Osteocyte (in vitro differentiated cells): Measurements from ENCODE around the gene PIP5K1B. TPM values are rescaled to one million over a fixed set of nuclear protein-coding genes. Genes with fewer than 3 reads are reported as not detected.

Experiments
- DNase-seq: peaks from one replicate; pipeline ENCODE4 v3.0.0; 2021; ENCODE audit warnings: mixed read lengths; ENCODE audit not compliant: unreplicated experiment; ENCODE audit errors: extremely low spot score
- H3K27ac Mint-ChIP-seq: one replicate; pipeline ENCODE4 v1.8.0; 2021; ENCODE audit warnings: mild to moderate bottlenecking, mixed read lengths; ENCODE audit not compliant: unreplicated experiment
- H3K27me3 Mint-ChIP-seq: one replicate; pipeline ENCODE4 v1.8.0; 2021; ENCODE audit warnings: mixed read lengths; ENCODE audit not compliant: unreplicated experiment
- H3K36me3 Mint-ChIP-seq: one replicate; pipeline ENCODE4 v1.8.0; 2021; ENCODE audit warnings: mixed read lengths; ENCODE audit not compliant: unreplicated experiment
- H3K4me1 Mint-ChIP-seq: one replicate; pipeline ENCODE4 v1.8.0; 2021; ENCODE audit warnings: mixed read lengths; ENCODE audit not compliant: unreplicated experiment
- H3K4me3 Mint-ChIP-seq: one replicate; pipeline ENCODE4 v1.8.0; 2021; ENCODE audit warnings: mild to moderate bottlenecking, moderate library complexity, mixed read lengths; ENCODE audit not compliant: unreplicated experiment
- H3K9me3 Mint-ChIP-seq: one replicate; pipeline ENCODE4 v1.8.0; 2021; ENCODE audit warnings: mixed read lengths; ENCODE audit not compliant: unreplicated experiment
- CTCF ChIP-seq: fragments of 200-600 bp; sonication (generic); IDR thresholded peaks from 2 replicates; pipeline ENCODE4 v1.5.0; 2021; ENCODE audit warnings: antibody characterized with exemption, mild to moderate bottlenecking, moderate library complexity
- total RNA-seq: library from RNA; stranded (reverse); gene quantifications from 2 replicates; pipeline ENCODE4 v1.2.1, GENCODE V29; 2021

The PIP5K1B gene
- total RNA-seq, 1 donor from 2014 or later = not detected

GRCh38 chr9:69028754-69029153, 323.7 kb downstream of the PIP5K1B start:
- Mint-ChIP-seq H3K4me3 (no peak overlapping the region), H3K9me3 (peaks cover 7% of the 10 kb centered on the region)
- no peak for DNase-seq

GRCh38 chr9:69029535-69029934, 324.5 kb downstream of the PIP5K1B start:
- TF ChIP-seq CTCF = no peak

More at GRCh38 chr9:69028754-69029153, 323.7 kb downstream of the PIP5K1B start:
- H3K27me3 Mint-ChIP-seq = peaks cover 17% of the 10 kb centered on the region
- H3K36me3 Mint-ChIP-seq = no peaks in the 10 kb centered on the region
- H3K27ac Mint-ChIP-seq = no peak overlapping the region
- H3K4me1 Mint-ChIP-seq = no peaks in the 10 kb centered on the region
- TF ChIP-seq CTCF = no peak

GRCh38 chr9:69030851-69031645, 326.0 kb downstream of the PIP5K1B start:
- Mint-ChIP-seq H3K4me1 (peaks cover 4% of the 10 kb centered on the region), H3K27me3 (peaks cover 4% of the 10 kb centered on the region), H3K36me3 (no peaks in the 10 kb centered on the region), H3K27ac (no peak overlapping the region), H3K9me3 (peaks cover 7% of the 10 kb centered on the region), H3K4me3 (no peak overlapping the region)
- TF ChIP-seq CTCF = no peak
- DNase-seq = no peak

More at GRCh38 chr9:69029535-69029934, 324.5 kb downstream of the PIP5K1B start:
- Mint-ChIP-seq H3K4me3 (no peak overlapping the region), H3K36me3 (no peaks in the 10 kb centered on the region), H3K9me3 (peaks cover 7% of the 10 kb centered on the region), H3K27ac (no peak overlapping the region), H3K4me1 (no peaks in the 10 kb centered on the region), H3K27me3 (peaks cover 9% of the 10 kb centered on the region)
- no peak for DNase-seq

- no peak for DNase-seq
- Mint-ChIP-seq H3K36me3 (no peaks in the 10 kb centered on the region), H3K9me3 (peaks cover 7% of the 10 kb centered on the region), H3K4me3 (no peak overlapping the region), H3K27me3 (no peaks in the 10 kb centered on the region), H3K4me1 (peaks cover 14% of the 10 kb centered on the region), H3K27ac (no peak overlapping the region)
- no peak for TF ChIP-seq CTCF
These were observed 329.0 kb downstream of the PIP5K1B start for GRCh38 chr9:69034071-69034470.

GRCh38 chr9:69035438-69036308, 330.6 kb downstream of the PIP5K1B start, which contains the start of gene FXN:
Gene FXN (plus strand): TSS chr9:69035752. CDS start chr9:69035783, 31 bp downstream.
- no peaks in the 10 kb centered on the region for H3K9me3 Mint-ChIP-seq
- peak; percentile 96 for DNase-seq
- H3K27me3 Mint-ChIP-seq = no peaks in the 10 kb centered on the region
- peak within 1 kb of the TSS; percentile 95 for H3K4me3 Mint-ChIP-seq
- peak within 1 kb of the TSS; percentile 67 for H3K27ac Mint-ChIP-seq
- peaks cover 14% of the 10 kb centered on the region for H3K4me1 Mint-ChIP-seq
- H3K36me3 Mint-ChIP-seq = no peaks in the 10 kb centered on the region
- TF ChIP-seq CTCF = peak; percentile 100
